IMR-90 (cell line): ENCODE measurements around the gene TMC1. TPM values are rescaled to one million over a fixed set of nuclear protein-coding genes. Genes with fewer than 3 reads are reported as not detected.

Experiments used
- ATAC-seq: fragments of 200-7000 bp; cut with Tn5 transposase; 2 replicates; pipeline ENCODE4 v1.9.1; 2020; ENCODE audit warnings: low read depth, mild to moderate bottlenecking, moderate library complexity
- BruUV-seq: library from RNA; stranded (reverse); fragments of 400-500 nt; replicated peaks from 2 replicates; lab custom pipeline; 2021; lab: Mats Ljungman, UMichigan
- CTCF ChIA-PET: fragments of 300-600 bp; formaldehyde crosslinking; extraction: SDS; loops from one replicate; lab custom pipeline; 2021; ENCODE audit warnings: antibody characterized with exemption; lab: Yijun Ruan, JAX
- POLR2A ChIA-PET: fragments of 300-600 bp; sonication (Branson Sonifier 250); formaldehyde crosslinking; loops from one replicate; lab custom pipeline; 2022; ENCODE audit warnings: antibody characterized with exemption; ENCODE audit not compliant: unreplicated experiment; lab: Charles Lee
- DNase-seq: peaks from one replicate; pipeline ENCODE4 v3.0.0; 2013
- H2AFZ ChIP-seq: replicated peaks from 2 replicates; pipeline ENCODE3; 2013; ENCODE audit warnings: low read length, mild to moderate bottlenecking; ENCODE audit not compliant: poor library complexity
- H2AK5ac ChIP-seq: 2 replicates; pipeline ENCODE4 v1.6.1; 2013; ENCODE audit warnings: low read depth, low read length, inconsistent platforms
- H2AK9ac ChIP-seq: replicated peaks from 2 replicates; pipeline ENCODE3; 2013; ENCODE audit warnings: mild to moderate bottlenecking, low read depth, low read length, moderate library complexity; ENCODE audit not compliant: poor library complexity
- H2BK120ac ChIP-seq: 2 replicates; pipeline ENCODE4 v1.6.1; 2013; ENCODE audit warnings: low read depth, low read length, inconsistent platforms
- H2BK15ac ChIP-seq: 3 replicates; pipeline ENCODE4 v1.6.1; 2013; ENCODE audit warnings: low read depth, low read length, inconsistent platforms
- H2BK20ac ChIP-seq: 2 replicates; pipeline ENCODE4 v1.6.1; 2013; ENCODE audit warnings: low read depth, mild to moderate bottlenecking, inconsistent platforms, low read length, moderate library complexity
- H2BK5ac ChIP-seq: 2 replicates; pipeline ENCODE4 v1.6.1; 2013; ENCODE audit warnings: mild to moderate bottlenecking, low read depth, low read length, inconsistent platforms; ENCODE audit not compliant: poor library complexity, severe bottlenecking
- H3K14ac ChIP-seq: replicated peaks from 2 replicates; pipeline ENCODE4 v1.6.1; 2013; ENCODE audit warnings: low read depth, low read length, inconsistent platforms
- H3K18ac ChIP-seq: 2 replicates; pipeline ENCODE4 v1.6.1; 2013; ENCODE audit warnings: low read depth, low read length, control low read depth
- H3K23ac ChIP-seq: 2 replicates; pipeline ENCODE4 v1.6.1; 2013; ENCODE audit warnings: low read depth, low read length, inconsistent platforms
- H3K27ac ChIP-seq: 2 replicates; pipeline ENCODE4 v1.5.1; 2013; ENCODE audit warnings: mild to moderate bottlenecking, control low read depth, low read length; ENCODE audit not compliant: insufficient read depth
- H3K27me3 ChIP-seq: 2 replicates; pipeline ENCODE4 v1.6.1; 2013; ENCODE audit warnings: low read length; ENCODE audit not compliant: control insufficient read depth, insufficient read depth
- H3K36me3 ChIP-seq: 2 replicates; pipeline ENCODE4 v1.6.1; 2013; ENCODE audit warnings: low read length, mixed read lengths; ENCODE audit not compliant: control insufficient read depth, insufficient read depth
- H3K4ac ChIP-seq: 2 replicates; pipeline ENCODE4 v1.6.1; 2013; ENCODE audit warnings: low read depth, low read length, inconsistent platforms
- H3K4me1 ChIP-seq: 2 replicates; pipeline ENCODE4 v1.6.1; 2013; ENCODE audit warnings: low read length, mixed read lengths; ENCODE audit not compliant: control insufficient read depth, insufficient read depth
- H3K4me2 ChIP-seq: 2 replicates; pipeline ENCODE4 v1.6.1; 2013; ENCODE audit warnings: low read depth, mild to moderate bottlenecking, control low read depth, low read length, moderate library complexity
- H3K4me3 ChIP-seq: 2 replicates; pipeline ENCODE4 v1.5.1; 2013; ENCODE audit warnings: low read depth, mild to moderate bottlenecking, control low read depth, low read length, moderate library complexity; ENCODE audit not compliant: insufficient read depth
- H3K56ac ChIP-seq: 2 replicates; pipeline ENCODE4 v1.6.1; 2013; ENCODE audit warnings: low read length, inconsistent platforms; ENCODE audit not compliant: insufficient read depth; ENCODE audit errors: extremely low read depth
- H3K79me1 ChIP-seq, 2 experiments: 2 replicates each; pipeline ENCODE4 v1.6.1; 2013; ENCODE audit warnings: low read length in 2 of 2, inconsistent platforms in 1 of 2, low read depth in 1 of 2
- H3K9ac ChIP-seq: 2 replicates; pipeline ENCODE4 v1.6.1; 2013; ENCODE audit warnings: low read depth, low read length, control low read depth
- H3K9me1 ChIP-seq: 2 replicates; pipeline ENCODE4 v1.6.1; 2013; ENCODE audit warnings: low read length, inconsistent platforms; ENCODE audit not compliant: insufficient read depth
- H3K9me3 ChIP-seq: 2 replicates; pipeline ENCODE4 v1.6.1; 2013; ENCODE audit warnings: low read length; ENCODE audit not compliant: control insufficient read depth, insufficient read depth
- H4K20me1 ChIP-seq: 2 replicates; pipeline ENCODE4 v1.6.1; 2013; ENCODE audit warnings: low read length, inconsistent platforms; ENCODE audit not compliant: insufficient read depth
- H4K5ac ChIP-seq: 2 replicates; pipeline ENCODE4 v1.6.1; 2013; ENCODE audit warnings: mild to moderate bottlenecking, low read depth, low read length, control low read depth
- H4K8ac ChIP-seq, 2 experiments: 2 replicates each; pipeline ENCODE4 v1.6.1; 2013; ENCODE audit warnings: low read depth in 2 of 2, low read length in 2 of 2, control low read depth in 1 of 2, inconsistent platforms in 1 of 2
- H4K91ac ChIP-seq: 2 replicates; pipeline ENCODE4 v1.6.1; 2013; ENCODE audit warnings: low read depth, low read length, inconsistent platforms; ENCODE audit not compliant: insufficient read depth
- POLR2A ChIP-seq: IDR thresholded peaks from 2 replicates; pipeline ENCODE4 v1.6.1; 2012; ENCODE audit warnings: mild to moderate bottlenecking, low read depth, low read length
- WGBS, 2 experiments: methylation state at CpG; one replicate each; pipeline versions ENCODE4 v1.1.5 to v1.1.7; 2013; ENCODE audit warnings: missing lambda C conversion rate in 2 of 2; ENCODE audit not compliant: insufficient read length in 1 of 2; ENCODE audit errors: extremely low coverage in 2 of 2; 5-methylcytosine and 5-hydroxymethylcytosine counted together
- dilution Hi-C: fragments of 300-500 bp; cut with HindIII; formaldehyde crosslinking; loops from one replicate; pipeline ENCODE4 v1.14.3; 2018; ENCODE audit warnings: low sequenced_read_pairs; ENCODE audit not compliant: unreplicated experiment
- in situ Hi-C: fragments of 300-500 bp; cut with MboI; formaldehyde crosslinking; loops from 3 replicates; pipeline ENCODE4 v1.14.3; 2019; ENCODE audit warnings: low sequenced_read_pairs, inconsistent platforms, mixed read lengths
- intact Hi-C: fragments of 100-400 bp; cut with micrococcal nuclease; formaldehyde crosslinking; loops from 2 replicates; pipeline ENCODE4 v1.10.0; 2022
- polyA plus RNA-seq, 3 experiments: library from polyadenylated mRNA; depleted of rRNA; stranded (reverse); fragments of >200 nt; gene quantifications; 2 replicates each; pipeline ENCODE4 v1.2.3, GENCODE V29; 2012; ENCODE audit warnings: low replicate concordance in 1 of 3
- total RNA-seq: library from RNA; depleted of rRNA; stranded (reverse); fragments of >200 nt; gene quantifications from 2 replicates; pipeline ENCODE4 v1.2.3, GENCODE V29; 2012

Gene TMC1
- total and polyA plus RNA-seq, 2 of the 4 experiments (the other 2 are of a cell fraction) = not detected

GRCh38 chr9:72598639-72599038 is 77.2 kb downstream of the TMC1 start:
- Histone ChIP-seq H3K79me1 (no peaks in the 10 kb centered on the region), H2BK5ac (no peak overlapping the region), H3K27me3 (no peaks in the 10 kb centered on the region), H2AK5ac (no peak overlapping the region), H4K20me1 (no peaks in the 10 kb centered on the region), H3K9ac (no peak overlapping the region), H2BK120ac (no peak overlapping the region), H3K18ac (no peak overlapping the region), H3K4me3 (no peak overlapping the region), H3K36me3 (no peaks in the 10 kb centered on the region), H4K8ac (no peak overlapping the region), H3K56ac (no peak overlapping the region), H3K4me1 (no peaks in the 10 kb centered on the region; the same call in 1 of the 2 replicates), H3K27ac (no peak overlapping the region), H2BK15ac (no peak overlapping the region), H3K14ac (no peak overlapping the region), H3K9me3 (no peaks in the 10 kb centered on the region), H2AFZ (no peak overlapping the region), H3K23ac (no peak overlapping the region), H3K4me2 (no peak overlapping the region), H2AK9ac (no peak overlapping the region), H3K9me1 (0 out of 2 replicates have a peak, but pooled peaks cover 4% of the 10 kb centered on the region), H4K5ac (no peak overlapping the region), H3K4ac (no peak overlapping the region), H4K91ac (no peak overlapping the region), H2BK20ac (no peak overlapping the region)
- CTCF ChIA-PET = no interaction called here
- intact Hi-C loops (no loop called here), in situ Hi-C loops (no loop called here), dilution Hi-C loops (no loop called here)
- WGBS, 2 experiments = no CpG with 5 or more reads among the region's 3 CpGs
- TF ChIP-seq POLR2A = no peak
- no peak for ATAC-seq
- no TSS peak for BruUV-seq
- DNase-seq = no peak
- POLR2A ChIA-PET = no interaction called here
